HG03520 (cell line): ENCODE data around the gene ARRB1.
"Not testable (repeated sequence)": the region's sequence is repeated elsewhere in the genome, so short reads cannot be mapped to it uniquely, and the experiment has no call there.

Experiments used
- ATAC-seq: cut with Tn5 transposase; IDR thresholded peaks from one replicate; pipeline ENCODE4 v1.9.1; 2021; ENCODE audit warnings: mild to moderate bottlenecking, moderate library complexity; ENCODE audit not compliant: unreplicated experiment

The ARRB1 gene

DNA sequence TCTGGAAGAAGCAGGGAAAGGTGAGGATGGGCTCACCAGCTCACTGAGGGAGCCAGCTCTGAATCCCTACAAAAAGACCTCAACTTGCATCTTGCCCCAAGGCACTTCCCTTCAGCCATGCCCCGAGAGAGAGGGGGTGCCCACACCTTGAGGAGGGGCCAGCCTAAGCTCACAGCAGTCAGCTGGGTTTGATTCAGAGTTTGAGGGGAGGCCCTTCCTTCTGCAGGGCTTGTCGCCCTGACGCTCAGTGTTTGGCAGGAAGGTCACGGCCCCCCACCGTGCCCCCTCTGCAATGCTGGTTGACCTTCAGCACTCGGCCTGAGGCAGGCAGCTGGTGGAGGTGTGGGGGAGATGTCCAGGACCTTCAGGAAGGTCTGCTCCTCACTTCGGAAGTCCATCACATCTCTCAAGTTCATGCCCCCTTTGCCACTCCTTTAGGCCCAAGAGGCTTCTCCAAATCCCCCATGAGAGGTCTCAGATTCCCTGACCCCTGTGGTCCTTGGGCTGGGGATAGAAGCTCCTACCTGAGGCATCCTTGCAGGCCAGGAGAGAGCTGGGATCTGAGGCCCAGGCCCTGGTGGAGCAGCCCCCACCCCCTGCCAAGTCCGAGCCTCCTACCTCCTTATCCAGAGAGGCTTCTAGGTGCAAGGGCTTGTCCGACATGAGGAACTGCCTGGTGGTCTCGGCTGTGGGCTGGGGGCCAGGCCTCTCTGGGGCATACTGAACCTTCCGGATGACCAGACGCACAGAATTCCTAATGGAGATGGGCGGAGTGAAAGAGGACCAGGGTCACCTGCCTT is 73.3 kb downstream of the ARRB1 start:
- ATAC-seq = no peak

- no peak for ATAC-seq
Measured at GRCh38 chr11:75277211-75277805, 74.2 kb downstream of the ARRB1 start.

DNA sequence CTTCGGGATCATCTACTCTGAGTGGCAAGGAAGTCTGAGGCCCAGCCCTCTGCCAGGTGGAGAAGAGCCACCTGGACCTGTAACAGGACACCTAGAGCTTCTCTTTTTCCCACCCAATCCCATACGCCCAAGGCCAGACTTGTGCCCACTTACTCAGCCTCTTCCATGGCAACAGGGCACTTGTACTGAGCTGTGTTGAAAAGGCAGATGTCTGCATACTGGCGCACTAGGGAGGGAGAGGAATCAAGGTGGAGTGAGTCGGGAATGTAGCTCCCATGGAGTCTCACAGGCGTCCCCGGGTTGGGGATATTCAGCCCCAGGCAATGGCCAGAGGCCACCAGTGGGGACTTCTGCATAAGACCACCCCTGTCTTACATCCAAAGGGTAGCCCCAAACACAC is 74.8 kb downstream of the ARRB1 start:
- no peak for ATAC-seq

DNA sequence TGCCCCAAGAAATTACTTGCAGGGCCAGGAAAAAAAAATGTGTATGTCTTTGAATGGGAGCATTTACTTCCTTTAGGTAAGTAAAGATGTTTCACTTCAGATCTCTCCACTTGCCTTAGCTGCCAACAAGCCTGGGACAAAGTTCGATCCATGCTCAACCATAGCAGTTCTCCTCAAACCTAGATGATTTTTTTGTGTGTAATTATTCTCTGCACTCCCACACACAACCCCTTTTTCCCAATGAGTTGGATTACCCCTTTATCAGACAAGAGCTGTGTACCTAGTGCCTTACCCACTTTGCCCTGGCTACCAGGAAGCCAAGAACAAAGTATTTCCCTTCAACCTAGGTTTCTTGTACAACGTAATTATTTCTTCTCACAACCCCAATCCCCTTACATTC is 75.3 kb downstream of the ARRB1 start:
- ATAC-seq = no peak

- ATAC-seq = no peak
Measured at GRCh38 chr11:75275581-75275980, 75.9 kb downstream of the ARRB1 start.

DNA sequence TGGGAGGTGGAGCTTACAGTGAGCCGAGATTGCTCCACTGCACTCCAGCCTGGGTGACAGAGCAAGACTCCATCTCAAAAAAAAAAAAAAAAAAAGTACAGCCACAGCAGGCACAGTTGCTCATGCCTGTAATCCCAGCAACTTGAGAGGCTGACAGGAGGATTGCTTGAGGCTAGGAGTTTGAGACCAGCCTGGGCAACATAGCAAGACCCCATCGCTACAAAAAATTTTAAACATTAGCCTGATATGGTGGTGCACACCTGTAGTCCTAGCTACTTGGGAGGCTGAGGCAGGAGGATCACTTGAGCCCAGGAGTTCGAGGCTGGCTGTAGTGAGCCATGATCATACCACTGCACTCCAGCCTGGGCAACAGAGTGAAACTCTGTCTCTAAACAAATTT is 76.7 kb downstream of the ARRB1 start:
- ATAC-seq = not testable (repeated sequence)

GRCh38 chr11:75273411-75274391 is 77.8 kb downstream of the ARRB1 start:
- ATAC-seq = no peak

GRCh38 chr11:75272821-75273301 is 78.6 kb downstream of the ARRB1 start:
- ATAC-seq = no peak

DNA sequence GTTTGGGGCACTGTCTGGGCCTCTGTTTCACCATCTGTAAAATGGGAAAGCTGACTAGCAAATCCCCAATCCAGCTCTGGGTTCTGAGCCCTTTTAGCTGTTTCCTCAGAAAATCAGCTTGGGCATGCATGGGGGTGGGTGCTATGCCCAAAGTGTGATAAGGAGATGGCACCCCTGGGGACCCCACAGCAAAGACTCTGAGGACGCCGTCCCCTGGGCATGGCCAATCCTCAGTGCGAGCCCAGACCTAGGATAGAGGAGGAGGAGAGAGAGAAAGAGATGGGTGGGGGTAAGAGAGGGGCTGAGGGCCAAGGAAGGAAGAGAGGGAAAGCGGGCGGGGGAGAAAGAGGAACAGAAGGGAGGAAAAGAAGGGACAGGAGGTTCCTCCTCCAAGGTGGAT is 79.1 kb downstream of the ARRB1 start:
- no peak for ATAC-seq

GRCh38 chr11:75271730-75272129 is 79.7 kb downstream of the ARRB1 start:
- no peak for ATAC-seq

DNA sequence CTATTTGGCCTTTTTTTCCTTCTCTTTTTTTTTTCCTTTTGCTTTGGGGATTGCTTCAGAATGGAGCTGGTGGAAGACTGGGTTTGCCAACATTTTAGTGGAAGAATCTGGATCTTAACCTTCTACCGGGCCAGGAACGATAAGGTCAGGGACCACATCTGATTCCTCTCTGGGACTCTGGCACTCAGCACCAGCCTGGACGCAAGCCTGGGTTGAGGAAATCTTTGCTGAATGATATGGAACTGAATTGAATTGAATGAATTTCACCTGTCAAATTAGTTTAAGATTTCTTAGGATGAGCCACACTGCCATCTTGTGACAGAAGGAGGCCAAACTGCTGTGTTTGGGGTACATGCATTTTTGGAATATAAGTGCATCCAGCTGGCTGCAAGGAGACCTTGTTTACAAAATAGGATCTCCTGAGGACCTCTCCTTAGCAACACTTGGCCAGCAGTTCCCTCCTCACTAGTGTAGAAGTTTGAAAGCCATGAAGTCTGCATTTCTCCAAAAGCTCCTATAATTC is 80.5 kb downstream of the ARRB1 start:
- ATAC-seq = no peak

DNA sequence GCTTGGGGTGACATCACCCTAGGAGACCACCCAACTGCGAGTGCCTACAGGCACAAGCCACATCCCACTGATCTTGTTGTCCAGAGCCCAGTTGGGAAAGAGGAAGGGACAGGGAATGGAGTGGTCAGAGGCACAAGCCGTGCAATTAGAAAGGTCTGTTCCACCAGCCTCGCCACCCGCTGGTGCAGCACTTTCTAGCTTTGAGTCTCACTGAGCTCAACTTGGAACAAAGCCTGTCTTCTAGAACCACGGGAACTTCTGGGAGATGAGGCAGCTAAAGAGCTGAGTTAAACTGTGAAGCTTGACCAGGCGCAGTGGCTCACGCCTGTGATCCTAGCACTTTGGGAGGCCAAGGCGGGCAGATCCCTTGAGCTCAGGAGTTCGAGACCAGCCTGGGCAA is 81.6 kb downstream of the ARRB1 start:
- ATAC-seq = no peak

DNA sequence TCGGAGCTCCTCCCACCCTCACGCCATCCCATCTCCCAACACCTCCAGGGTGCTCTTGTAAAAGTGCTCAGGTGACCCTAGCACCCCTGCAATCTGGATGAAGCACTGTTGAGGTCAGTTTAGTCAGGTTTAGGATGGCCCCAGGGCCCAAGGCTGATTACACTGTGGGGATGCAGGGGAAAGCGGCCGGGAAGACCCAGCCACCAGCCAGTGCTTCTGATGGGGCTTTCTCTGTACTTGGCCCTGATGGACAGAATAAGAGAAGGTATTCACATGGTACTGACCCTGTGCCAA is 82.1 kb downstream of the ARRB1 start:
- no peak for ATAC-seq

GRCh38 chr11:75268626-75269366 is 82.7 kb downstream of the ARRB1 start:
- ATAC-seq = no peak

DNA sequence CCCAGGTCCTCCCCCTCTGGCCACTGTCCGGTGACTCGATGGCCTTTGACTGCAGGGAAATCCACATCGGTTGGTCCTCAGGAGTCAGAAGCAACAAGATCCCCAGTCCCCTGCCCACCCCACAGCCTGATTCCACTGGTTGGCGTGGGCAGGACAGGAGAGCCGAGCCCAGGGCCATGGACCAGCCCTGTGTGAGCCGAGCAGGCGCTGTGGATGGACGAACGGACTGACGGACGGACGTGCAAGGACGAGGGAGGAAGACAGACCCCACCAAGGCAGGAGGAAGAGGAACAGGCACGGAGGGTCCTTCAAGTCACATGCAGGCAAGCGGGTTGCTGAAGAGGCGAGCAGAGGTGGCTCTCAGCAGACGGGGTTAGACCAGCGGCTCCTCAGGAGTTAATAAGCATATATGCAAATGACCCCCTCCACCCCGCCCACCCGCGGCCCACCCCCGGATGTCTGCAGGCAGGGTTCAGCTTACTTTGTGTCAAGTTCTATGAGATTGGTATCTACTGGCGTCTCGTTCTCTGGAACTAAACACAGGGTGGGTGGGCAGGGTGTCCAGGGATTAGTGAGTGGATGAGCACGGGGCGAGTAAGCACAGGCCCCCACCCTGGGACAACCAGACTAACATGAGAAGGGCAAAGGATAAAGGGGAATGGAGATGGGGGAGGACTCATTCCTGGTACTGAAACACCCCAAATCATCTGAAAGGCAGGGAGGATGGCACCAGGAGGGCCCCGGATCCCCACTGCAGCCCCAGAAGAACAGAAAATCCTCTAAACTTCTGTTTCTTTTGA is 84.1 kb downstream of the ARRB1 start:
- ATAC-seq = no peak

- ATAC-seq = no peak
Measured at GRCh38 chr11:75265851-75266531, 85.5 kb downstream of the ARRB1 start.

- ATAC-seq = no peak
Measured at GRCh38 chr11:75264971-75265370, 86.5 kb downstream of the ARRB1 start.

DNA sequence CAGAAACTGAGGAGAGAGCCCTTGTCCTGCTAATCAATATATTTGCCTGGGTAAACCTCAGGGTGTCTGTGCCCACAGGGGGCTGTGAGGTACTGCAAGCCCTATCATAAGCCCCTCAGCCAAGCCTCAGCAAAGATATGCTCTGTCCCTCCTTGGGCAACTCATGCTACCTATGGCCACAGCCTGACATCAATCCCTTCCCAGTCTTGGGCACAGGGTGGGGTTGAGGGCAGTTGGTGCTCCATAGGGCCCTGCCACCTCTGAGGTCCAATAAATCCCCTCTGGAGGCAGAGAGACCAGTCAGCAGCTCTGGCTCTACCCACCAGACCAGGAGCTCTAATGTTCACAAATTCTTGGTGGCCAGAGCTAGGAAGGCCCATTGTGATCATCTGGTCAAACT is 87.1 kb downstream of the ARRB1 start:
- ATAC-seq = no peak

- ATAC-seq = no peak
Measured at GRCh38 chr11:75263944-75264349, 87.5 kb downstream of the ARRB1 start.
